Measurements from ENCODE around the gene UBTD1. TPM values are rescaled to one million over a fixed set of nuclear protein-coding genes. Genes with fewer than 3 reads are reported as not detected.

Gene UBTD1
- total RNA-seq, 4 donors from 2014 or later, result 2.9 to 16.2 (median 8.9) TPM

- Histone ChIP-seq H3K4me3 (no peak overlapping the region), H3K27ac (no peak overlapping the region), H3K4me1 (no peaks in the 10 kb centered on the region), H3K9me3 (no peaks in the 10 kb centered on the region), H3K36me3 (peaks cover 0 to 38% of the 10 kb centered on the region in 2 donors), H3K27me3 (no peaks in the 10 kb centered on the region)
- TF ChIP-seq POLR2AphosphoS5 (IDR thresholded peaks at IDR 0.05), result no peak
- TF ChIP-seq EP300 (IDR thresholded peaks at IDR 0.05), result no peak
- no peak for TF ChIP-seq POLR2A (IDR thresholded peaks at IDR 0.05)
- TF ChIP-seq CTCF (IDR thresholded peaks at IDR 0.05), result no peak
- ATAC-seq, result no peak
- 88% methylated on average over 2 of the region's 4 CpGs; no CpG with 5 or more reads in 1 of the 2 donors for WGBS, 2 donors (ENCODE audit: low coverage in 1 of 2)
Measured at GRCh38 chr10:97618733-97619132, 120.0 kb downstream of the UBTD1 start.

Other genes starting within 250 kb of the UBTD1 start
- 1 to 10 TPM; 3.2 to 6.7 (median 5.0) TPM for gene ARHGAP19, start 206.3 kb upstream of the UBTD1 start, total RNA-seq
- gene FRAT1, start 179.7 kb upstream of the UBTD1 start, total RNA-seq, result 1 to 10 TPM; 5.1 to 8.0 (median 5.5) TPM
- gene FRAT2, start 164.2 kb upstream of the UBTD1 start, total RNA-seq, result 10 to 100 TPM; 10.8 to 20.9 (median 12.5) TPM
- gene RRP12, start 97.6 kb upstream of the UBTD1 start, total RNA-seq, result 10 to 100 TPM in 3 of 4 donors, 1 to 10 TPM in 1; 6.7 to 25.3 (median 11.8) TPM
- gene PGAM1, start 72.7 kb upstream of the UBTD1 start, total RNA-seq, result 100 to 1,000 TPM; 248 to 385 (median 356) TPM
- gene EXOSC1, start 52.9 kb upstream of the UBTD1 start, total RNA-seq, result 10 to 100 TPM; 24.9 to 54.5 (median 28.0) TPM
- 10 to 100 TPM; 22.3 to 31.6 (median 25.3) TPM for gene ZDHHC16, start 52.7 kb upstream of the UBTD1 start, total RNA-seq
- gene MMS19, start 502 bp upstream of the UBTD1 start, total RNA-seq, result 10 to 100 TPM; 44.3 to 75.8 (median 51.8) TPM
- under 1 TPM in 1 of 4 donors, not detected in 3; 0.54 TPM for gene ANKRD2, start 73.9 kb downstream of the UBTD1 start, total RNA-seq
- 1 to 10 TPM in 2 of 4 donors, under 1 TPM in 2; 0.62 to 2.5 (median 1.1) TPM for gene HOGA1, start 85.5 kb downstream of the UBTD1 start, total RNA-seq
- gene C10orf62, start 90.8 kb downstream of the UBTD1 start, total RNA-seq, result not detected
- 10 to 100 TPM in 1 of 4 donors, 1 to 10 TPM in 3; 1.2 to 10.3 (median 2.9) TPM for gene MORN4, start 134.6 kb downstream of the UBTD1 start, total RNA-seq
- gene PI4K2A, start 141.7 kb downstream of the UBTD1 start, total RNA-seq, result 10 to 100 TPM; 14.8 to 25.8 (median 22.7) TPM
- gene AVPI1, start 188.3 kb downstream of the UBTD1 start, total RNA-seq, result 100 to 1,000 TPM in 1 of 4 donors, 10 to 100 TPM in 3; 34.2 to 136 (median 45.4) TPM
- 100 to 1,000 TPM in 1 of 4 donors, 10 to 100 TPM in 3; 33.8 to 126 (median 58.7) TPM for gene MARVELD1, start 214.8 kb downstream of the UBTD1 start, total RNA-seq
- gene ZFYVE27, start 238.2 kb downstream of the UBTD1 start, total RNA-seq, result 10 to 100 TPM in 3 of 4 donors, 1 to 10 TPM in 1; 6.7 to 24.2 (median 19.2) TPM